Glutamatergic neuron (in vitro differentiated cells): ENCODE measurements around the gene ANKRD60. TPM values are rescaled to one million over a fixed set of nuclear protein-coding genes. Genes with fewer than 3 reads are reported as not detected.

Experiments used
- DNase-seq: peaks from one replicate; pipeline ENCODE4 v3.0.0; 2022
- H3K27ac Mint-ChIP-seq: one replicate; pipeline ENCODE4 v1.8.0; 2020; ENCODE audit warnings: mild to moderate bottlenecking, mixed read lengths, inconsistent platforms; ENCODE audit not compliant: unreplicated experiment
- H3K27me3 Mint-ChIP-seq: one replicate; pipeline ENCODE4 v1.8.0; 2020; ENCODE audit warnings: mild to moderate bottlenecking, moderate library complexity, mixed read lengths, inconsistent platforms; ENCODE audit not compliant: unreplicated experiment
- H3K36me3 Mint-ChIP-seq: one replicate; pipeline ENCODE4 v1.8.0; 2020; ENCODE audit warnings: mild to moderate bottlenecking, mixed read lengths, inconsistent platforms; ENCODE audit not compliant: unreplicated experiment
- H3K4me1 Mint-ChIP-seq: one replicate; pipeline ENCODE4 v1.8.0; 2020; ENCODE audit warnings: mild to moderate bottlenecking, low read depth, mixed read lengths, inconsistent platforms; ENCODE audit not compliant: unreplicated experiment
- H3K4me3 Mint-ChIP-seq: one replicate; pipeline ENCODE4 v1.8.0; 2020; ENCODE audit warnings: mild to moderate bottlenecking, mixed read lengths, inconsistent platforms; ENCODE audit not compliant: unreplicated experiment
- H3K9me3 Mint-ChIP-seq: one replicate; pipeline ENCODE4 v1.8.0; 2020; ENCODE audit warnings: mild to moderate bottlenecking, moderate library complexity, mixed read lengths, inconsistent platforms; ENCODE audit not compliant: unreplicated experiment
- total RNA-seq: library from RNA; stranded (reverse); fragmentation: NEBNext Ultra II Directional; extraction: Animal tissue kit (Norgen Biotek cat#: 25700); gene quantifications from one replicate; pipeline ENCODE4 v1.2.1, GENCODE V29; 2021; ENCODE audit not compliant: unreplicated experiment
- TF ChIP-seq, protein P1 (sequence below): fragments of 200-600 bp; sonication (generic); IDR thresholded peaks from one replicate; pipeline ENCODE4 v1.5.0; 2021; ENCODE audit not compliant: partially characterized antibody, unreplicated experiment

The ANKRD60 gene
- total RNA-seq, 1 donor from 2014 or later = not detected

DNA sequence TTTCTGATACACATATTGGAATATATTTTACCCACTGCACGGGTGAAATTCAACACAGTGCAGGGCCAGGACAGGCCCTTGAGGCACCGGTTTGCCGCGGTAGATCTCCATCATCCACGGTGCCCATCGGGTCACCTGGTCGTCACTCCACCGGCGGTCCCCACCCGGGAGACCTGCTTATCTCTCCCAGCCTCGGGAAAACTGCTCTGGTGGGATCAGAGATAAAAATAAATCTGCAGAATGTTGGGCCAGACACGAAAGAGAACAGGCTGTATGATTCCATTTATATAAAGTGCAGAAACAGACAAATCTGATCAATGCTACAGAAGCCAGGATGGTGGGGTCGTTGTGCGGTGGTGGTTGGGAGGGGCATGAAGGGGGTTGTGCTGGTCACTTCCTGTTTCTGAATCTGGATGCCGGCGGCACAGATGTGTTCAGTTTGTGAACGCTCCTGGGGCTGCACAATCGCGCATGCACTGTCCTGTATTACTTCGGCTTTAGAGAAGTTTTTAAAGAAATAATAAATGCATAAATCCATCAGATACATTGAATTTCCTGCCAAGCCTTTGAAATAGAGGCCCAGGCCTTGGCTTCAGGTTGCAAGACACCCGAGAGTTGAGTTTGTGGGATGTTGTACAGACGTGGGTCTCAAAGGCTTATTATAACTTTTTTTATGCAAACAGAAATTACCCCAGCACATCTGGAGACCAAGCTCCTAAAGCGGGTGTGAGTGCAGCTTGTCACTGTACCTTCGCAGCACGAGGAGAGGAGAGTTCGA, 54.3 kb downstream of the ANKRD60 start:
- Mint-ChIP-seq H3K27me3 (peaks cover 7% of the 10 kb centered on the region), H3K36me3 (no peaks in the 10 kb centered on the region), H3K4me3 (no peak overlapping the region), H3K9me3 (peaks cover 3% of the 10 kb centered on the region), H3K4me1 (peaks cover 8% of the 10 kb centered on the region), H3K27ac (no peak overlapping the region)
- DNase-seq = no peak
- TF ChIP-seq, protein P1, sequence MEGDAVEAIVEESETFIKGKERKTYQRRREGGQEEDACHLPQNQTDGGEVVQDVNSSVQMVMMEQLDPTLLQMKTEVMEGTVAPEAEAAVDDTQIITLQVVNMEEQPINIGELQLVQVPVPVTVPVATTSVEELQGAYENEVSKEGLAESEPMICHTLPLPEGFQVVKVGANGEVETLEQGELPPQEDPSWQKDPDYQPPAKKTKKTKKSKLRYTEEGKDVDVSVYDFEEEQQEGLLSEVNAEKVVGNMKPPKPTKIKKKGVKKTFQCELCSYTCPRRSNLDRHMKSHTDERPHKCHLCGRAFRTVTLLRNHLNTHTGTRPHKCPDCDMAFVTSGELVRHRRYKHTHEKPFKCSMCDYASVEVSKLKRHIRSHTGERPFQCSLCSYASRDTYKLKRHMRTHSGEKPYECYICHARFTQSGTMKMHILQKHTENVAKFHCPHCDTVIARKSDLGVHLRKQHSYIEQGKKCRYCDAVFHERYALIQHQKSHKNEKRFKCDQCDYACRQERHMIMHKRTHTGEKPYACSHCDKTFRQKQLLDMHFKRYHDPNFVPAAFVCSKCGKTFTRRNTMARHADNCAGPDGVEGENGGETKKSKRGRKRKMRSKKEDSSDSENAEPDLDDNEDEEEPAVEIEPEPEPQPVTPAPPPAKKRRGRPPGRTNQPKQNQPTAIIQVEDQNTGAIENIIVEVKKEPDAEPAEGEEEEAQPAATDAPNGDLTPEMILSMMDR = no peak

DNA sequence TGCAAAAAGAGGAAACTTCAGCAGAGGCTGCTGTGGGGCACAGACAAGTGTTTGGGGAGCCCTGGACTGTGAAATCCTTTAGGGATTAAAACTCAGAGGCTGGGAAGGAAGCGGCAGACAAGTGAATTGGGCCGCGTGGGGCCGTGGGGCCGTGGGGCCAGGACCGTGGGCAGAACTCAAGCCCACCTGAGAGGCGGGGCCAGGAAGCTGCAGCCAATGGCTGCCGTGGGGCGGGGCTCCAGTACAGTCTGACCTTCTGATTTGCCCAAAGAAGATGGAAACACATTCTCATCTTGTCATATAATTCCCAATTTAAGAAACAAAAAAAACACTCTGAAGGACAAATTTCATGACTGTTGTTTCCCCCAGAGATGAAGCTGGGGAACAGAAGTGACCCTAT, 55.4 kb downstream of the ANKRD60 start:
- H3K36me3 Mint-ChIP-seq = no peaks in the 10 kb centered on the region
- H3K27ac Mint-ChIP-seq = no peak overlapping the region
- TF ChIP-seq, protein P1 = no peak
- H3K4me3 Mint-ChIP-seq = no peak overlapping the region
- peaks cover 8% of the 10 kb centered on the region for H3K4me1 Mint-ChIP-seq
- peaks cover 2% of the 10 kb centered on the region for H3K9me3 Mint-ChIP-seq
- DNase-seq = no peak
- peaks cover 7% of the 10 kb centered on the region for H3K27me3 Mint-ChIP-seq

DNA sequence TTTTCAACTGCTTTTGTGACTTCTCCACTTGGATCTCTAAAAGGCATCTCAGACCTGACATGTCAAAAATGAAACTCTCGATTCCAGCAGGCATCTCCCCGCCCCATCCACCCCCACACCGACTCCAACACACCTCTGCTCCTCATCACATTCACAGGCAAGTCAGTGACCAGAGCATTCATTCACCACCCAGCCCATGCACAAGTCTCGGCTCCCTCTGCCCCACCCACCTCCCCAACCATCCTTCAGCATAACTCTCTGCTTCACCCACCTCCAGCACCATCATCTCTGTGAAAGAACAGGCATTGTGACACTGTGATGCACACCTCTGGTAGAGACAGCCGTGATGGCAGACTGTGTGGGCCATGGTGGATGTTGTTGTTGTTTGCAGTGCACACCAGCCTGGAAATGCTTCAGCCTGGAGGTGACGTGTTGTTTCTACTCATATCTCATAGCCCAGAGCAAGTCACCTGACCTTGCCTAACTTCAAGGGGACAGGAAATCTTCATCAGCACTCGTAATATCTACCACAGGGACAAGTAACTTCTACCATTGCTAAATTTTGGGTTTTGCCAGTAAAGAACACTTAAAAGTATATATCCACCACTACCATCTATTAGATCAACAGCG, 56.5 kb downstream of the ANKRD60 start:
- peaks cover 6% of the 10 kb centered on the region for H3K4me1 Mint-ChIP-seq
- H3K36me3 Mint-ChIP-seq = no peaks in the 10 kb centered on the region
- H3K27me3 Mint-ChIP-seq = peaks cover 4% of the 10 kb centered on the region
- no peak for DNase-seq
- peaks cover 2% of the 10 kb centered on the region for H3K9me3 Mint-ChIP-seq
- no peak overlapping the region for H3K27ac Mint-ChIP-seq
- no peak overlapping the region for H3K4me3 Mint-ChIP-seq
- TF ChIP-seq, protein P1 = no peak

DNA sequence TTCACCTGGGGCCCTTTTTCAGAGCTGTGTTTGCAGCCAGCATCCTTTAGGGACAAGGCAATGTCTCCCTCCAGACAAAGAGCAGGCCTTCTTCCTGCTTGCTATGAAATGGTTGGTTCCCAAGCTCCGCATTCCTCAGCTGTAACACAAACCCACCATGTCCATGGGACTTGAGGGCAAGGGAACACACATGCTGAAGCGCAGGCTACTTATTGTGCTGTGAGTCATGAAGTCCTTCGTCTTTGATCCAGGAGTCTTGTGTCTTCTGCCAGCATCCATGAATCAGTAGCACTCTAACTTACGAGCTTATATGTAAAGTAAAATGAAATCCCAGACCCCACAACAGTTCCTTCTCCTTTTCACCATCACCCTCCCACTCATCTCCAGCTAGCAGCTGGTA, 59.0 kb downstream of the ANKRD60 start:
- no peak for DNase-seq
- Mint-ChIP-seq H3K36me3 (peaks cover 2% of the 10 kb centered on the region), H3K27me3 (peaks cover 2% of the 10 kb centered on the region), H3K4me3 (no peak overlapping the region), H3K9me3 (peaks cover 2% of the 10 kb centered on the region), H3K27ac (no peak overlapping the region), H3K4me1 (peaks cover 4% of the 10 kb centered on the region)
- TF ChIP-seq, protein P1 = no peak

DNA sequence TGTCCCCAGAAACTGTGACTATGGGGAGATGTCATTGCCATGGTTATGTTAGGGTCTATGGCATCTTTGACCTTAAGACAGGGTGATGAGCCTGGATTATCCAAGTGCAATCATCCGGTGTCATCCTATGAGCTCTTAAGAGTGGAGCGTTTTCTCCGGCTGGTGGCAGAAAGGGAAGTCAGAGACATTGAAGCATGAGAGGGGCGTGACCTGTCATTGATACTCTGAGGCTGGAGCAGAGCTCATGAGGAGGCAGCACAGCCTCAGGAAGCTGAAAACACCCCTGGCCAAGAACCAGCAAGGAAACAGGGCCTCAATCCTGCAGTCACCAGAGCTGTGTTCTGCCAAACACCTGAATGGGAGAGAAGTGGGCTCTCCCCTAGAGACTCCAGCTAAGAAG, 59.6 kb downstream of the ANKRD60 start:
- Mint-ChIP-seq H3K9me3 (peaks cover 2% of the 10 kb centered on the region), H3K36me3 (peaks cover 5% of the 10 kb centered on the region), H3K4me1 (peaks cover 1% of the 10 kb centered on the region), H3K27ac (no peak overlapping the region), H3K4me3 (no peak overlapping the region), H3K27me3 (peaks cover under 1% of the 10 kb centered on the region)
- no peak for DNase-seq
- TF ChIP-seq, protein P1 = no peak
